Cardiac muscle cell (in vitro differentiated cells and primary cell): ENCODE measurements around the gene BRD3. TPM values are rescaled to one million over a fixed set of nuclear protein-coding genes. Genes with fewer than 3 reads are reported as not detected.
A peak's percentile ranks its signal among the peaks of the same experiment; 100 is the strongest.

Experiments
- DNase-seq, 2 donors: peaks; one replicate each; pipeline versions ENCODE4 v3.0.0 to v3.0.0-alpha.2; 2010 to 2017; ENCODE audit warnings: low read depth in 1 of 2, low spot score in 1 of 2
- H3K27ac ChIP-seq: fragments of 200-600 bp; sonication (generic); 2 replicates; pipeline ENCODE4 v1.5.1; 2016
- H3K27me3 ChIP-seq: fragments of 200-600 bp; sonication (generic); 2 replicates; pipeline ENCODE4 v1.6.0; 2016; ENCODE audit warnings: control low read depth
- H3K36me3 ChIP-seq: fragments of 200-600 bp; sonication (generic); 2 replicates; pipeline ENCODE4 v1.5.1; 2016; ENCODE audit warnings: control low read depth
- H3K4me1 ChIP-seq: fragments of 200-600 bp; sonication (generic); 2 replicates; pipeline ENCODE4 v1.8.1; 2017; ENCODE audit warnings: low read depth, mild to moderate bottlenecking, mixed run types
- H3K4me3 ChIP-seq: fragments of 200-600 bp; sonication (generic); 2 replicates; pipeline ENCODE4 v1.5.1; 2016; ENCODE audit warnings: mild to moderate bottlenecking
- H3K9me3 ChIP-seq: fragments of 200-600 bp; sonication (generic); 2 replicates; pipeline ENCODE4 v1.5.1; 2017; ENCODE audit warnings: low read depth, mild to moderate bottlenecking, control low read depth
- CTCF ChIP-seq: IDR thresholded peaks from 2 replicates; pipeline ENCODE4 v1.5.1; 2012; ENCODE audit warnings: low read depth, mild to moderate bottlenecking, low read length
- polyA plus RNA-seq: library from polyadenylated mRNA; unstranded; fragments of >200 nt; fragmentation: Nextera tagmentation; extraction: Ambion mirVana; gene quantifications from 2 replicates; pipeline ENCODE4 v1.2.1, GENCODE V29; 2016
- total RNA-seq: library from RNA; depleted of rRNA; stranded (reverse); fragments of >200 nt; gene quantifications from 2 replicates; pipeline ENCODE4 v1.2.3, GENCODE V29; 2016

Gene BRD3
- total and polyA plus RNA-seq, 2 experiments from 2014 or later: 42.6 to 44.9 TPM

- H3K4me3 ChIP-seq: no peak overlapping the region
- peak overlapping the region; percentile 43 for H3K27ac ChIP-seq
- H3K36me3 ChIP-seq: no peaks in the 10 kb centered on the region
- no peak for TF ChIP-seq CTCF
- DNase-seq: no peak
- no peaks in the 10 kb centered on the region for H3K27me3 ChIP-seq
- no peaks in the 10 kb centered on the region for H3K9me3 ChIP-seq
- peaks cover 31% of the 10 kb centered on the region for H3K4me1 ChIP-seq
Observed at GRCh38 chr9:134061688-134062371, 6.0 kb downstream of the BRD3 start.

DNA sequence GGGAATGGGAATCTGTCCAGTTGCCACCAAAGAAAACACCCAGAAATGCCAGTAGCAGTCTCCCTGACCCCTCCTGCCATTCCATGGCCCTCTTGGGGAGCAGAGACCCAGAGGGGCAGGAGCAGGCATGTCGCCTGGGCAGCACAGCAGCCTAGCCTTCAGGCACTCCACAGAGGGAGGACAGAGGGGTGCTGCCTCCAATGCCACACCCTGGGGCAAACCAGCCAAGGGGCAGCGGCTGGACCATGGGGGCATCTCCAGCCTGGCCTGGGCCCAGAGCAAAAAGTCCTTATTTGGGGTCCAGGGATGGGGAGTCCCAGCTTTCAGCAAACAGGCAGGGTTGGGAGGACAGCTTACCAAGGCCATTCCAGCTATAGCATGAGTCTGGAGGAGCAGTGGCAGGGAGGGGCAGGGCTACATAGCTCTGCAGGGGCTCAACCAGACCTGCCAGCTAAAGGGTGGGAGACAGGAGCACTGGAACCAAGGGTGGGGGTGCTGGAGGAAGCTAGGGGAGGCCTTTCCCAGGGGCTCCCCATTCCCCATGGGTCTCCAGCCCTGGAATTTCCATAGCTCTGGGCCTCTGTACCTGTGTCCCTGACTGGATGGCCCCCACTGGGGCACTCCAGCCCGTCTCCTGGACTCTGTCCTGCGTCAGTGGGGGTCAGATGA, 6.7 kb downstream of the BRD3 start:
- no peak for DNase-seq
- Histone ChIP-seq H3K9me3 (no peaks in the 10 kb centered on the region), H3K27me3 (no peaks in the 10 kb centered on the region), H3K27ac (no peak overlapping the region), H3K36me3 (no peaks in the 10 kb centered on the region), H3K4me1 (peaks cover 27% of the 10 kb centered on the region), H3K4me3 (no peak overlapping the region)
- no peak for TF ChIP-seq CTCF

DNA sequence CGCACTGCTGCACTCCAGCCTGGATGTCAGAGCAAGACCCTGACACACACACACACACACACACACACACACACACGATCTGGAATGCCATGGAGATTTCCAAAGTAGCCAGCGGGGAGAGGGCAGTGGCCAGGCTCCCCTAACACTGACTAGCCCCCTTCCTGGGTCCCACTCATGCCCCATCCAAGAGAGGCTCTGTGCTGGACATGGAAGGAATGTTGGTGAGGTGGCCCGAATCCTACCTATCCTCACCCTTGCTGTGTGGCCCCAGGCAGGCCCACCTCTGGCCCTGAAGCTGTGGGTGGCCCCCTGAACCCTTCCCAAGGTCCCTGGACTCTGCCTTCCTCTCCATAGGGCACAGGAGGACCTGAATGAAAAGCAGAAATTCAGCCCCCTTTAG, 7.3 kb downstream of the BRD3 start:
- H3K4me1 ChIP-seq: peaks cover 23% of the 10 kb centered on the region
- TF ChIP-seq CTCF: no peak
- no peaks in the 10 kb centered on the region for H3K9me3 ChIP-seq
- DNase-seq: no peak
- no peaks in the 10 kb centered on the region for H3K27me3 ChIP-seq
- H3K4me3 ChIP-seq: no peak overlapping the region
- H3K36me3 ChIP-seq: no peaks in the 10 kb centered on the region
- no peak overlapping the region for H3K27ac ChIP-seq

DNA sequence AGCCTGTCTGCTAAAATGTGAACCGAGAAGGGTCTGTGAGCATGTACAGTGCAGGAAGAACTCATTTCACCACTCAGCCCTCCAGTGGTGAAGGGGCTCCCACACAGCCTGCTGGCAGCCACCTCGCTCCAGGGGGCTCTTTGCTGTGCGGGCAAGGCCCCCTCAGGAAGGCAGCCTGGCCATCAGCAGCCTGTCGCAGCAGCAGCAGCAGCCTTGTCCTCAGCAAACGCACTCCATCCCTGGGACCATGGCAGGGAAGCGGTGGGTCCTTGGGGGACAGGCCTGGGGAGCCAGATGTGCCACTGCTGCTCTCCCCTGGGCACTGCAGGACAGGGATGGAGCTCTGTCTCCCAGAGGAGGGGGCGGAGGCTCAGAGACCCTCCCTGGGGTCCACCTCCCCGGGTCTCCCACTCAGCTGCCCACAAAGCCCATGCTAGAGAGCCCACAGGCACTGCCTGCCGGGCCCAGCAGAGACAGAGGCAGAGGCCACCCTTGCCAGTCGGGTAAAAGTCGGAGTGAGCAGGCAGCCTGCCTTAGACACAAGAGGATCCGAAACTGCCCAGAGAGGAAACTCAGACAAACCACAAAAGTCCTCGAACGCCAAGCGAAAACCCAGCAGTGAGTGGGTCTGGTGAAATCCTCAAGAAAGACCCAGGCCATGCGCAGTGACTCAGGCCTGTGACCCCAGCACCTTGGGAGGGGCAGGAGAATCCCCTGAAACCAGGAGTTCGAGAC, 8.0 kb downstream of the BRD3 start:
- H3K9me3 ChIP-seq: no peaks in the 10 kb centered on the region
- no peak for DNase-seq
- peaks cover 22% of the 10 kb centered on the region for H3K4me1 ChIP-seq
- no peak overlapping the region for H3K4me3 ChIP-seq
- no peak overlapping the region for H3K27ac ChIP-seq
- H3K27me3 ChIP-seq: no peaks in the 10 kb centered on the region
- TF ChIP-seq CTCF: no peak
- no peaks in the 10 kb centered on the region for H3K36me3 ChIP-seq

- Histone ChIP-seq H3K27me3 (no peaks in the 10 kb centered on the region), H3K36me3 (no peaks in the 10 kb centered on the region), H3K27ac (no peak overlapping the region), H3K4me3 (no peak overlapping the region), H3K9me3 (no peaks in the 10 kb centered on the region), H3K4me1 (peaks cover 22% of the 10 kb centered on the region)
- TF ChIP-seq CTCF: no peak
- no peak for DNase-seq
Observed at GRCh38 chr9:134059188-134059641, 8.6 kb downstream of the BRD3 start.
